Glutamatergic neuron (in vitro differentiated cells): ENCODE data around the gene LMOD1. TPM values are rescaled to one million over a fixed set of nuclear protein-coding genes. Genes with fewer than 3 reads are reported as not detected.
"Not testable (repeated sequence)": the region's sequence is repeated elsewhere in the genome, so short reads cannot be mapped to it uniquely, and the experiment has no call there.

Source experiments
- DNase-seq: peaks from one replicate; pipeline ENCODE4 v3.0.0; 2022
- H3K27ac Mint-ChIP-seq: one replicate; pipeline ENCODE4 v1.8.0; 2020; ENCODE audit warnings: mild to moderate bottlenecking, mixed read lengths, inconsistent platforms; ENCODE audit not compliant: unreplicated experiment
- H3K27me3 Mint-ChIP-seq: one replicate; pipeline ENCODE4 v1.8.0; 2020; ENCODE audit warnings: mild to moderate bottlenecking, moderate library complexity, mixed read lengths, inconsistent platforms; ENCODE audit not compliant: unreplicated experiment
- H3K36me3 Mint-ChIP-seq: one replicate; pipeline ENCODE4 v1.8.0; 2020; ENCODE audit warnings: mild to moderate bottlenecking, mixed read lengths, inconsistent platforms; ENCODE audit not compliant: unreplicated experiment
- H3K4me1 Mint-ChIP-seq: one replicate; pipeline ENCODE4 v1.8.0; 2020; ENCODE audit warnings: mild to moderate bottlenecking, low read depth, mixed read lengths, inconsistent platforms; ENCODE audit not compliant: unreplicated experiment
- H3K4me3 Mint-ChIP-seq: one replicate; pipeline ENCODE4 v1.8.0; 2020; ENCODE audit warnings: mild to moderate bottlenecking, mixed read lengths, inconsistent platforms; ENCODE audit not compliant: unreplicated experiment
- H3K9me3 Mint-ChIP-seq: one replicate; pipeline ENCODE4 v1.8.0; 2020; ENCODE audit warnings: mild to moderate bottlenecking, moderate library complexity, mixed read lengths, inconsistent platforms; ENCODE audit not compliant: unreplicated experiment
- CTCF ChIP-seq: fragments of 200-600 bp; sonication (generic); IDR thresholded peaks from one replicate; pipeline ENCODE4 v1.5.0; 2021; ENCODE audit not compliant: partially characterized antibody, unreplicated experiment
- total RNA-seq: library from RNA; stranded (reverse); fragmentation: NEBNext Ultra II Directional; extraction: Animal tissue kit (Norgen Biotek cat#: 25700); gene quantifications from one replicate; pipeline ENCODE4 v1.2.1, GENCODE V29; 2021; ENCODE audit not compliant: unreplicated experiment

The LMOD1 gene
- total RNA-seq, 1 donor from 2014 or later, result 0.20 TPM

GRCh38 chr1:201942129-201942495 lies 4.2 kb downstream of the LMOD1 start:
- Mint-ChIP-seq H3K27ac (peak overlapping the region; percentile 89), H3K4me3 (peak overlapping the region; percentile 28), H3K9me3 (peaks cover 4% of the 10 kb centered on the region), H3K4me1 (peaks cover 36% of the 10 kb centered on the region), H3K27me3 (peaks cover 7% of the 10 kb centered on the region), H3K36me3 (no peaks in the 10 kb centered on the region)
- TF ChIP-seq CTCF, result no peak
- no peak for DNase-seq

GRCh38 chr1:201941420-201942128 lies 4.8 kb downstream of the LMOD1 start:
- Mint-ChIP-seq H3K36me3 (no peaks in the 10 kb centered on the region), H3K9me3 (peaks cover 3% of the 10 kb centered on the region), H3K4me1 (peaks cover 31% of the 10 kb centered on the region), H3K27me3 (peaks cover 7% of the 10 kb centered on the region), H3K4me3 (peak overlapping the region; percentile 63), H3K27ac (peak overlapping the region; percentile 89)
- peak; percentile 69 for DNase-seq
- no peak for TF ChIP-seq CTCF

- H3K27me3 Mint-ChIP-seq, H3K27ac Mint-ChIP-seq, H3K9me3 Mint-ChIP-seq, H3K36me3 Mint-ChIP-seq, H3K4me3 Mint-ChIP-seq, DNase-seq: not testable (repeated sequence)
- H3K4me1 Mint-ChIP-seq, result peaks cover 22% of the 10 kb centered on the region
Observed at GRCh38 chr1:201940316-201940715, 6.0 kb downstream of the LMOD1 start.

GRCh38 chr1:201939574-201939973 lies 6.8 kb downstream of the LMOD1 start:
- Mint-ChIP-seq H3K27ac (peak overlapping the region; percentile 52), H3K9me3 (peaks cover 2% of the 10 kb centered on the region), H3K27me3 (peaks cover 4% of the 10 kb centered on the region), H3K4me3 (no peak overlapping the region), H3K36me3 (no peaks in the 10 kb centered on the region), H3K4me1 (peaks cover 19% of the 10 kb centered on the region)
- DNase-seq, result no peak
- no peak for TF ChIP-seq CTCF

- peaks cover 4% of the 10 kb centered on the region for H3K27me3 Mint-ChIP-seq
Observed at GRCh38 chr1:201939148-201939547, 7.2 kb downstream of the LMOD1 start.

More at GRCh38 chr1:201939148-201939547, 7.2 kb downstream of the LMOD1 start:
- Mint-ChIP-seq H3K27ac (peak overlapping the region; percentile 52), H3K4me3 (no peak overlapping the region), H3K9me3 (peaks cover 2% of the 10 kb centered on the region), H3K4me1 (peaks cover 23% of the 10 kb centered on the region), H3K36me3 (no peaks in the 10 kb centered on the region)
- TF ChIP-seq CTCF, result no peak
- DNase-seq, result no peak
